ENCODE measurements around the gene NAA30.

Gene NAA30

DNA sequence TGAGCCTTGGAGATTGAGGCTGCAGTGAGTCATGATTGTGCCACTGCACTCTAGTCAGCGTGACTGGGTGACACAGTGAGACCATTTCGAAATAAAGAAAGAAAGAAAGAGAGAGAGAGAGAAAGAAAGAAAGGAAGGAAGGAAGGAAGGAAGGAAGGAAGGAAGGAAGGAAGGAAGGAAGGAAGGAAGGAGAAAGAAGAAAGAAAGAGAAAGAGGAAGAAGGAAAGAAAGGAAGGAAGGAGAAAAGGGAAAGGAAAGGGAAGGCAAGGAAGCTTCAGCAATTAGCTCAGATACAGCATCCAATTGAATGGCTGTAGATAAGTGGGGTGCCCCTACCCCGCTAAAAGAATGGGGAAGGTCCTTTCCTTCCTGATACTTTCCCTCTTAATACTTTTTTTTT lies 9.5 kb upstream of the NAA30 start:
- no peak overlapping the region for H2AFZ ChIP-seq (ENCODE audit: low read depth, low read length)
- peaks cover under 1% of the 10 kb centered on the region for H3K27me3 ChIP-seq (ENCODE audit: insufficient read depth, low read length)
- no peaks in the 10 kb centered on the region for H3K36me3 ChIP-seq (ENCODE audit: insufficient read depth, low read length)
- peaks cover 2% of the 10 kb centered on the region for H3K4me1 ChIP-seq (ENCODE audit: insufficient read depth, low read length)
- H3K9me3 ChIP-seq (ENCODE audit: low read length), result no peaks in the 10 kb centered on the region
- H3K4me3 ChIP-seq (ENCODE audit: low read length), result no peak overlapping the region

GRCh38 chr14:57382283-57382682 lies 8.1 kb upstream of the NAA30 start:
- Histone ChIP-seq H3K4me3 (ENCODE audit: low read length) (no peak overlapping the region), H3K27me3 (ENCODE audit: insufficient read depth, low read length) (peaks cover 6% of the 10 kb centered on the region), H3K36me3 (ENCODE audit: insufficient read depth, low read length) (no peaks in the 10 kb centered on the region), H3K4me1 (ENCODE audit: insufficient read depth, low read length) (peaks cover 2% of the 10 kb centered on the region), H3K9me3 (ENCODE audit: low read length) (no peaks in the 10 kb centered on the region), H2AFZ (ENCODE audit: low read depth, low read length) (no peak overlapping the region)

- H3K27me3 ChIP-seq (ENCODE audit: insufficient read depth, low read length), result peaks cover 6% of the 10 kb centered on the region
Measured at GRCh38 chr14:57383125-57383745, 7.2 kb upstream of the NAA30 start.

GRCh38 chr14:57388067-57388466 lies 2.3 kb upstream of the NAA30 start:
- Histone ChIP-seq H2AFZ (ENCODE audit: low read depth, low read length) (no peak overlapping the region), H3K27me3 (ENCODE audit: insufficient read depth, low read length) (peaks cover 6% of the 10 kb centered on the region), H3K9me3 (ENCODE audit: low read length) (no peaks in the 10 kb centered on the region), H3K36me3 (ENCODE audit: insufficient read depth, low read length) (no peaks in the 10 kb centered on the region), H3K4me3 (ENCODE audit: low read length) (no peak overlapping the region), H3K4me1 (ENCODE audit: insufficient read depth, low read length) (peaks cover 26% of the 10 kb centered on the region)

More at GRCh38 chr14:57383125-57383745, 7.2 kb upstream of the NAA30 start:
- Histone ChIP-seq H3K4me1 (ENCODE audit: insufficient read depth, low read length) (peaks cover 2% of the 10 kb centered on the region), H3K36me3 (ENCODE audit: insufficient read depth, low read length) (no peaks in the 10 kb centered on the region), H2AFZ (ENCODE audit: low read depth, low read length) (no peak overlapping the region), H3K4me3 (ENCODE audit: low read length) (no peak overlapping the region), H3K9me3 (ENCODE audit: low read length) (no peaks in the 10 kb centered on the region)

GRCh38 chr14:57389646-57390036 lies 745 bp upstream of the NAA30 start:
- Histone ChIP-seq H3K36me3 (ENCODE audit: insufficient read depth, low read length) (peaks cover 6% of the 10 kb centered on the region), H2AFZ (ENCODE audit: low read depth, low read length) (peak overlapping the region; percentile 95), H3K27me3 (ENCODE audit: insufficient read depth, low read length) (peaks cover 6% of the 10 kb centered on the region), H3K4me3 (ENCODE audit: low read length) (peak overlapping the region; percentile 81), H3K4me1 (ENCODE audit: insufficient read depth, low read length) (peaks cover 28% of the 10 kb centered on the region), H3K9me3 (ENCODE audit: low read length) (no peaks in the 10 kb centered on the region)

GRCh38 chr14:57390806-57391516 lies 575 bp downstream of the NAA30 start:
- H3K4me1 ChIP-seq (ENCODE audit: insufficient read depth, low read length), result peaks cover 28% of the 10 kb centered on the region
- peaks cover 5% of the 10 kb centered on the region for H3K27me3 ChIP-seq (ENCODE audit: insufficient read depth, low read length)
- no peaks in the 10 kb centered on the region for H3K9me3 ChIP-seq (ENCODE audit: low read length)
- H3K36me3 ChIP-seq (ENCODE audit: insufficient read depth, low read length), result peaks cover 7% of the 10 kb centered on the region
- H2AFZ ChIP-seq (ENCODE audit: low read depth, low read length), result peak overlapping the region; percentile 95
- peak overlapping the region; percentile 81 for H3K4me3 ChIP-seq (ENCODE audit: low read length)

GRCh38 chr14:57391517-57392195 lies 1.3 kb downstream of the NAA30 start:
- Histone ChIP-seq H2AFZ (ENCODE audit: low read depth, low read length) (peak overlapping the region; percentile 95), H3K36me3 (ENCODE audit: insufficient read depth, low read length) (peaks cover 7% of the 10 kb centered on the region), H3K4me1 (ENCODE audit: insufficient read depth, low read length) (peaks cover 28% of the 10 kb centered on the region), H3K9me3 (ENCODE audit: low read length) (no peaks in the 10 kb centered on the region), H3K4me3 (ENCODE audit: low read length) (peak overlapping the region; percentile 81), H3K27me3 (ENCODE audit: insufficient read depth, low read length) (no peaks in the 10 kb centered on the region)

GRCh38 chr14:57392830-57393229 lies 2.4 kb downstream of the NAA30 start:
- no peak overlapping the region for H2AFZ ChIP-seq (ENCODE audit: low read depth, low read length)
- H3K4me1 ChIP-seq (ENCODE audit: insufficient read depth, low read length), result peaks cover 28% of the 10 kb centered on the region
- H3K36me3 ChIP-seq (ENCODE audit: insufficient read depth, low read length), result peaks cover 15% of the 10 kb centered on the region
- H3K9me3 ChIP-seq (ENCODE audit: low read length), result no peaks in the 10 kb centered on the region
- H3K27me3 ChIP-seq (ENCODE audit: insufficient read depth, low read length), result no peaks in the 10 kb centered on the region
- H3K4me3 ChIP-seq (ENCODE audit: low read length), result peak overlapping the region; percentile 81

DNA sequence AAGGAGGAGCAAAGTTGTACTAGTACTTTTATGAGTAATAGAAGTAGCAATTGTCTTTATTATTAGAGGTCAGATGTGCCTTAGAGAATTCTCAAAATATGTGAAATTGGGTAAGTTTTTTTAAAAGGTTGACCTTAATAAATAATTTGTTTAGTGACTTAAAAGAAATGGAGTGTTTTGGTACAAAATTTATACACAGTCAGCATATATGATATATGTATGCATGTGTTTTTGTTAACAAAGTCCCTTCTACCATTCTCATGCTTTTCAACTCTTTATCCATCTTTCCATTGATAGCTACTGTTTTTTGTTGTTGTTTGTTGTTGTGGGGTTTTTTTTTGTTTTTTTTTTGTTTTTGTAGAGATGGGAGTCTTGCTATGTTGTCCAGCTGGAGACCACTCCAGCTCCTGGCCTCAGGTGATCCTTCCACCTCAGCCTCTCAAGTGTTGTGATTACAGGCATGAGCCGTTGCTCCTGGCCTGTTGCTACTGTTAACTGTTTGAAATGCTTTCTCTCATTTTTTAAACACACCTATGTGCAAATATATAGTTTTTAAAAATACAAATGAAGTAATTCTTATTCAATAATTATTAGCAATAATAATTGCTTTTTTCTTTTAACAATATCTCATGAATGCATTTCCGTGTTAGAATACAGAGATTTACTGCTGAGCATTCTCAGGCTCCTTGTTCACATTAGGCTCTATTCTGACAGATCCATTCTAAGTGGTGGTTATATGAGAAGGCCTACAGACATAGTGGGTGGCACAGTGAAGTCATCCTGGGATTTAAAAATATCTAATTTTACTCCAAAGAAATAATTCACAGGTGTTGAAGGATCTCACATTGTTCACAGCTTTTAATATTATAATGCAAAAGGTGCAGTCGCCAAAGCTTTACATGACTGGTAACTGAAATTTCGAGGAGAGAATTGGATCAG lies 10.4 kb downstream of the NAA30 start:
- H2AFZ ChIP-seq (ENCODE audit: low read depth, low read length), result no peak overlapping the region
- H3K4me1 ChIP-seq (ENCODE audit: insufficient read depth, low read length), result no peaks in the 10 kb centered on the region
- H3K36me3 ChIP-seq (ENCODE audit: insufficient read depth, low read length), result peaks cover 34% of the 10 kb centered on the region
- H3K4me3 ChIP-seq (ENCODE audit: low read length), result no peak overlapping the region
- H3K27me3 ChIP-seq (ENCODE audit: insufficient read depth, low read length), result no peaks in the 10 kb centered on the region
- H3K9me3 ChIP-seq (ENCODE audit: low read length), result no peaks in the 10 kb centered on the region

- Histone ChIP-seq H2AFZ (ENCODE audit: low read depth, low read length) (no peak overlapping the region), H3K4me1 (ENCODE audit: insufficient read depth, low read length) (no peaks in the 10 kb centered on the region), H3K27me3 (ENCODE audit: insufficient read depth, low read length) (no peaks in the 10 kb centered on the region), H3K4me3 (ENCODE audit: low read length) (no peak overlapping the region), H3K36me3 (ENCODE audit: insufficient read depth, low read length) (peaks cover 39% of the 10 kb centered on the region), H3K9me3 (ENCODE audit: low read length) (no peaks in the 10 kb centered on the region)
Measured at GRCh38 chr14:57401501-57401900, 11.1 kb downstream of the NAA30 start.

DNA sequence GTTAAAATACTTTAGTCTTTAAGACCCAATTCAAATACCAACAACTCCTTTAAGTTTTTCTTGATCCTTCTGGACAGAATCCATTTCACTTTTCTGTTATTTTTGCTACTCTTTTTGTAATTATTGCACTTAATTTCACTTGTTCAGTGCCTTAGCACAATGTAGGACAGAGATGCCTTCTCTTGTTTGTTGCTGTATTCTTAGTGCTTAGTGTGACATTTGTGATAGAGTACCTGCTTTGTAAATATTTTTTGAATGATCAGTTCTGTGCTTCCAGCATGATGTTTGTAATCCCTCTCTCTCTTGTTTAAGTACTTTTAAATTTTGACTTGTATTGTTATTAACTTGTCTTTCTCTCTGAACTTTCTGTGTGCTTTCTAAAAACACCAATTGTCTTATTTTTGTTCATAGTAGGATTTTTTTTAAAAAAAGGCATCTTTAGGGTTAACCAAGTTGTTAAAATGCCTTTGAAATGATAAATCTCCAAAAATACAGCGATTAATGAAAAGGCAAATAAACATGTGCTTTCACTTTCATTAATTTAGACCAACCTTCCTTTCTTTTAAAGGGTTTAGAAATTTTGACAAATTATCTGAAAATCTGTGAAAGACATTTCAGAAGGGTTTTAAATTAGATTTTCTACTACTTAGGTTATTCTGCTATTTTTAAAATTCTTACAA lies 11.9 kb downstream of the NAA30 start:
- Histone ChIP-seq H3K36me3 (ENCODE audit: insufficient read depth, low read length) (peaks cover 33% of the 10 kb centered on the region), H3K4me1 (ENCODE audit: insufficient read depth, low read length) (no peaks in the 10 kb centered on the region)

DNA sequence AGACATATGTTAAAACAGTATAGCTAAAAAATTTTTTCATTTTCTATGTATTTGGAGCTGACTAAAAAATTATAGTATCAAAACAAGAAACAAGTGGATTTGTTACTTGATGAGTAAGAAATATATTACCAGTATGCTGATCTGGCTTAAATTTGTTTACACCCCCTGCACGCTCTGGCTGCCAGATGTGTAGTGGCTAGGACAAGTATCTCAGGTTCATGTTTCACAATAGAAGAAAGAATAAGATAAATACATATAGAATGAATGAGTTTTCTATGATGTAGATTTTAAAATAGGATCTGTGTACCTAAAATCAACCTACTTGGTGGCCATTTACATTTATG lies 13.1 kb downstream of the NAA30 start:
- Histone ChIP-seq H3K9me3 (ENCODE audit: low read length) (no peaks in the 10 kb centered on the region), H3K36me3 (ENCODE audit: insufficient read depth, low read length) (peaks cover 33% of the 10 kb centered on the region)

More for the DNA sequence above, 11.9 kb downstream of the NAA30 start:
- Histone ChIP-seq H2AFZ (ENCODE audit: low read depth, low read length) (no peak overlapping the region), H3K9me3 (ENCODE audit: low read length) (no peaks in the 10 kb centered on the region), H3K4me3 (ENCODE audit: low read length) (no peak overlapping the region), H3K27me3 (ENCODE audit: insufficient read depth, low read length) (no peaks in the 10 kb centered on the region)

More for the DNA sequence above, 13.1 kb downstream of the NAA30 start:
- H3K4me3 ChIP-seq (ENCODE audit: low read length), result no peak overlapping the region
- no peak overlapping the region for H2AFZ ChIP-seq (ENCODE audit: low read depth, low read length)
- H3K4me1 ChIP-seq (ENCODE audit: insufficient read depth, low read length), result no peaks in the 10 kb centered on the region
- H3K27me3 ChIP-seq (ENCODE audit: insufficient read depth, low read length), result no peaks in the 10 kb centered on the region

Data from neuron (in vitro differentiated cells).